CD4-positive, alpha-beta T cell (primary cell): ENCODE measurements around the gene SAT2. TPM values are rescaled to one million over a fixed set of nuclear protein-coding genes. Genes with fewer than 3 reads are reported as not detected.

Source experiments
- ATAC-seq: fragments of 200-7000 bp; cut with Tn5 transposase; one replicate; pipeline ENCODE4 v1.10.0; 2022; ENCODE audit warnings: mild to moderate bottlenecking; ENCODE audit not compliant: poor library complexity
- CTCF ChIA-PET: fragments of 350-600 bp; sonication (Branson Sonifier 250); formaldehyde crosslinking; loops from one replicate; lab custom pipeline; 2021; ENCODE audit warnings: antibody characterized with exemption, inconsistent platforms; lab: Charles Lee
- POLR2A ChIA-PET: fragments of 350-600 bp; sonication (Branson Sonifier 250); formaldehyde crosslinking; loops from one replicate; lab custom pipeline; 2021; ENCODE audit warnings: antibody characterized with exemption, inconsistent platforms; lab: Charles Lee
- DNase-seq, 14 experiments: peaks; one replicate each; pipeline ENCODE4 v3.0.0-alpha.2; 2013 to 2020; ENCODE audit warnings: mixed read lengths in 2 of 14
- H3K27ac ChIP-seq, 2 donors: one replicate each; pipeline versions ENCODE4 v1.5.1 to v1.7.0; 2013; ENCODE audit warnings: low read length in 2 of 2, low read depth in 1 of 2, mild to moderate bottlenecking in 1 of 2
- H3K27me3 ChIP-seq, 2 experiments: 1 replicate in 1 of 2; 2 replicates in 1 of 2; pipeline versions ENCODE4 v1.6.1 to v1.7.0; 2013; ENCODE audit warnings: low read length in 2 of 2, control low read depth in 1 of 2, mild to moderate bottlenecking in 1 of 2, moderate library complexity in 1 of 2; ENCODE audit not compliant: insufficient read depth in 2 of 2, control insufficient read depth in 1 of 2
- H3K36me3 ChIP-seq: one replicate; pipeline ENCODE4 v1.6.1; 2013; ENCODE audit warnings: low read length, control low read depth; ENCODE audit not compliant: insufficient read depth
- H3K4me1 ChIP-seq: one replicate; pipeline ENCODE4 v1.6.1; 2013; ENCODE audit warnings: low read length, control low read depth; ENCODE audit not compliant: insufficient read depth
- H3K4me3 ChIP-seq: one replicate; pipeline ENCODE4 v1.5.1; 2013; ENCODE audit warnings: mild to moderate bottlenecking, low read length, moderate library complexity
- H3K9me3 ChIP-seq, 2 experiments: 1 replicate in 1 of 2; 2 replicates in 1 of 2; pipeline versions ENCODE4 v1.6.1 to v1.7.0; 2013; ENCODE audit warnings: low read length in 2 of 2, mild to moderate bottlenecking in 2 of 2, control low read depth in 1 of 2, moderate library complexity in 1 of 2; ENCODE audit not compliant: control insufficient read depth in 1 of 2, insufficient read depth in 1 of 2
- H3K27ac Mint-ChIP-seq: one replicate; pipeline ENCODE4 v1.8.0; 2020; ENCODE audit warnings: mixed read lengths
- H3K27me3 Mint-ChIP-seq: one replicate; pipeline ENCODE4 v1.8.0; 2021; ENCODE audit warnings: mixed read lengths
- H3K36me3 Mint-ChIP-seq: one replicate; pipeline ENCODE4 v1.8.0; 2021; ENCODE audit warnings: low read depth, mixed read lengths
- H3K4me1 Mint-ChIP-seq: one replicate; pipeline ENCODE4 v1.8.0; 2021; ENCODE audit warnings: low read depth, mixed read lengths
- H3K4me3 Mint-ChIP-seq: one replicate; pipeline ENCODE4 v1.8.0; 2020; ENCODE audit warnings: mild to moderate bottlenecking, mixed read lengths
- H3K9me3 Mint-ChIP-seq: one replicate; pipeline ENCODE4 v1.8.0; 2020; ENCODE audit warnings: mixed read lengths
- CTCF ChIP-seq: fragments of 200-600 bp; IDR thresholded peaks from one replicate; pipeline ENCODE4 v1.8.0; 2022; ENCODE audit warnings: antibody characterized with exemption, mild to moderate bottlenecking
- intact Hi-C, 2 experiments: fragments of 100-400 bp; cut with DNase I in 1 of 2; cut with micrococcal nuclease in 1 of 2; formaldehyde crosslinking; loops; one replicate each; pipeline versions ENCODE4 v1.15.1 to v1.9.0; 2023 to 2025; cut with DNase I, micrococcal nuclease
- total RNA-seq, 174 experiments: library from RNA in 2 of 174; stranded (reverse) in 2 of 174; gene quantifications; one replicate each; pipeline ENCODE4 v1.2.3 and lab custom pipeline; 2021 to 2026

Gene SAT2
- total RNA-seq, 2 experiments from 2014 or later = 55.7 to 60.3 TPM

- Mint-ChIP-seq H3K27me3 (peaks cover 46% of the 10 kb centered on the region), H3K27ac (no peak overlapping the region), H3K4me3 (peak overlapping the region; percentile 46), H3K4me1 (peaks cover 22% of the 10 kb centered on the region), H3K36me3 (no peaks in the 10 kb centered on the region), H3K9me3 (no peaks in the 10 kb centered on the region)
- no peaks in the 10 kb centered on the region for H3K36me3 ChIP-seq
- POLR2A ChIA-PET = interaction anchor here (2.1 to 3.4 kb wide), 3 partner anchors 25 to 37 kb away, joined by 18 to 78 read pairs (median 19); partner anchors contain the start of genes FXR2, SAT2, TP53 and WRAP53
- CTCF ChIA-PET = interaction anchor here (0.6 to 4.1 kb wide), 2 partner anchors 35 to 723 kb away, joined by 5 to 21 read pairs; partner anchors contain the start of genes TP53 and WRAP53
- no peak overlapping the region for H3K4me3 ChIP-seq
- no peak for DNase-seq
- intact Hi-C loops = loop anchor here in 1 of 2 experiments (5.0 kb wide), 1 partner anchor 35 kb away; the partner anchor contains the start of genes TP53 and WRAP53
- peaks cover 0 to 8% of the 10 kb centered on the region in 2 experiments for H3K9me3 ChIP-seq
- no peak for ATAC-seq
- peaks cover 27 to 38% of the 10 kb centered on the region in 2 experiments for H3K27me3 ChIP-seq
- H3K27ac ChIP-seq = no peak overlapping the region
- peaks cover 23% of the 10 kb centered on the region for H3K4me1 ChIP-seq
- no peak for TF ChIP-seq CTCF
Observed at GRCh38 chr17:7652388-7653356, 25.1 kb upstream of the SAT2 start.

GRCh38 chr17:7651665-7652387 lies 24.2 kb upstream of the SAT2 start:
- H3K27me3 Mint-ChIP-seq = peaks cover 51% of the 10 kb centered on the region
- no peak overlapping the region for H3K27ac Mint-ChIP-seq
- ChIA-PET CTCF (interaction anchor here (0.6 to 4.1 kb wide), 3 partner anchors 19 to 722 kb away, joined by 5 to 21 read pairs (median 7); partner anchors contain the start of genes TP53 and WRAP53), POLR2A (interaction anchor here (0.6 to 3.4 kb wide), 10 partner anchors 10 to 784 kb away, joined by 3 to 78 read pairs (median 6); partner anchors contain the start of genes FXR2, MPDU1, NDEL1 and RNF227)
- Histone ChIP-seq H3K27me3 (peaks cover 27 to 40% of the 10 kb centered on the region in 2 experiments), H3K27ac (no peak overlapping the region), H3K4me1 (peaks cover 23% of the 10 kb centered on the region), H3K36me3 (no peaks in the 10 kb centered on the region), H3K9me3 (peaks cover 0 to 8% of the 10 kb centered on the region in 2 experiments), H3K4me3 (peak overlapping the region; percentile 52)
- intact Hi-C loops = loop anchor here in 1 of 2 experiments (5.0 kb wide), 1 partner anchor 35 kb away; the partner anchor contains the start of genes TP53 and WRAP53
- peaks cover 22% of the 10 kb centered on the region for H3K4me1 Mint-ChIP-seq
- DNase-seq (no peak), ATAC-seq (no peak)
- no peak for TF ChIP-seq CTCF
- no peaks in the 10 kb centered on the region for H3K9me3 Mint-ChIP-seq
- no peaks in the 10 kb centered on the region for H3K36me3 Mint-ChIP-seq
- H3K4me3 Mint-ChIP-seq = peak overlapping the region; percentile 55
